Rectal smooth muscle tissue (tissue), 1 donor: ENCODE data around the gene CSK.
A peak's percentile ranks its signal among the peaks of the same experiment; 100 is the strongest.

Experiments used
- H3K27ac ChIP-seq: one replicate; pipeline ENCODE4 v1.7.0; 2013; ENCODE audit warnings: low read depth, low read length, inconsistent platforms
- H3K27me3 ChIP-seq: one replicate; pipeline ENCODE4 v1.7.0; 2013; ENCODE audit warnings: low read length; ENCODE audit not compliant: control insufficient read depth, insufficient read depth
- H3K36me3 ChIP-seq: one replicate; pipeline ENCODE4 v1.7.0; 2013; ENCODE audit warnings: low read length; ENCODE audit not compliant: control insufficient read depth, insufficient read depth
- H3K4me1 ChIP-seq: one replicate; pipeline ENCODE4 v1.7.0; 2013; ENCODE audit warnings: low read length; ENCODE audit not compliant: control insufficient read depth, insufficient read depth
- H3K4me3 ChIP-seq: one replicate; pipeline ENCODE4 v1.7.0; 2013; ENCODE audit warnings: low read length
- H3K9ac ChIP-seq: one replicate; pipeline ENCODE4 v1.7.0; 2013; ENCODE audit warnings: low read length

Gene CSK

DNA sequence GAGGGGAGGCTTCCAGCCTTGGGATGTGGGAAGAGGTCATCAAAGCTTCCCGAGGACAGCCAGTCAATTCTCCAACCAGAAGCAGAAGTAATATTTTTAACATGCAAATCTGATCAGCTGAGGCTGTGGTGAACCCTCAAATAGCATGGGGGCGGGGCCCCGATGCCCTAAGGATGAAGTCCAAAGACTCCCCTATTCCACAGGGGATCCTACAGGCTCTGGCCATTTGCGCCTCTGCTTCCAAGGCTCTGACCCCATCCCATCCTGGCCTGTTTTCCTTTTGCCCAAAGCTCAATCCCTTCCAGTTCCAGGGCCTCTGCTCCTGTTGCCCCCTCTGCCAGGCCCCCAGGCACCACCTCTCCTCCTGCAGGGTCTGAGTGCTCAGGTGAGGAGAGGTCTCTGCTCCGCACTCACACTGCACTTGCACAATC is 6.7 kb upstream of the CSK start:
- Histone ChIP-seq H3K27ac (no peak overlapping the region), H3K36me3 (no peaks in the 10 kb centered on the region)

DNA sequence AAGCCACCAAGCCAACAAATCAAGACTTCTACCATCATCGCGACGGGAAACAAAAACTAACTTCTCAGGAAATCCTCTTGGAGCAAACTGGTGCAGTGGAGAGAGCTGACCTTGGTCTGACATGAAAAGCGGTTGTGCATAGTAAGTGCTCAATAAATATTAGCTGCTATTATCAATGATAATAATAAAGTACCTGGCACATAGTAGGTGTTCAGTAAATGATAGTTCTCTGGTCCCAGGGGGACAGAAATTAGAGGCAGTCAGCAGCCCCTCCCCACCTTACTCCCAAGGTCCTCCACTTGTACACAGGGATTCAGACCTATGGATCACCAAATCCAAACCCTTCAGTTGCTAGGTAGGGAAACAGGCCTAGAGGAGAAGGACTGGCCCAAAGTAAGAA is 6.0 kb upstream of the CSK start:
- no peaks in the 10 kb centered on the region for H3K4me1 ChIP-seq
- H3K27me3 ChIP-seq = no peaks in the 10 kb centered on the region
- no peak overlapping the region for H3K4me3 ChIP-seq
- H3K9ac ChIP-seq = no peak overlapping the region
- no peak overlapping the region for H3K27ac ChIP-seq
- no peaks in the 10 kb centered on the region for H3K36me3 ChIP-seq

More for the DNA sequence above, 6.7 kb upstream of the CSK start:
- H3K4me1 ChIP-seq = no peaks in the 10 kb centered on the region
- no peaks in the 10 kb centered on the region for H3K27me3 ChIP-seq
- H3K4me3 ChIP-seq = no peak overlapping the region
- H3K9ac ChIP-seq = no peak overlapping the region

DNA sequence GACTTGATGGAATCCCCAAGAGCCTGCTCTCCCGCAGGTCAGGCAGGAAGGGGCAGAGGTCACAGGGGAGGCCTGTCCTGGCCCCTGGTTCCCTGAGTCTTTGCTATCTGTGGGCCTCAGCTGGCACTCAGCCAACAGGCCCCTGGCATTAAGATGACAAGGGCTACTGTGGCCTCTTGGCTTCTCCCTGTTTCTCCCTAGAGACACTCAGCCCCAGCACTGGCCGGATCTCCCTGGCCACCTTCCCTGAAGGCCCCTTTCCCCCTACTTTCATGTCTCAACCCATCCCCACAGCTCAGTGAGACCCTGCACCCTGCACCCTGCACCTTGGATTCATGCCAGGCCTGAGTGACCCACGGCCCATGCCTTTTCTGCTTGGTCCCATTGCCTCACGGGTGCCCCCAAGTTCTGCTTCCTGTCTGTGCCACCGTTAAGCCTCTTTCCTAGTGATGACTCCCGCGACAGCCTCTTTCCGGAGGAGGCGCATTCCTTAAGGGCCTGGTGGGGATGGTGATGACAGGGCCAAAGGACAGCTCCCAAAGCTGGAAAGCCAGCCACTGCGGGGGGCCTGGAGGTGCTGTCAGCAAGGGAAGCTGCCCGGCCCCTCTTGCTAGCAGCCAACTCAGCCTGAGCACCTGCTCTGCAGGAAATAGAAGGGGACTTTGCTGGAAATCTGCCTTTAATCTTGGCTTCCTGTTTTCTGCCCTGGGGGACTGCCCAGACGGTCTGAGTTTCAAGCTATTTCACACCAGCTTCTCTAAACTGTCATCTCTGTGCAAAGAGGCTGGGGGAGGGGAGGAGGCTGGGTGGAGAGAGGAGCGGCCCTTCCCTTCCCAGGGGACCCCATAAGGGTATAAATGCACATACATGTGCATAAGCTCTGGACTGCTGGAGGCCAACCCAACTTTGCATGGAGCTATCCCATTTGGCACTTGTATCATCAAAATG is 4.8 kb upstream of the CSK start:
- H3K4me3 ChIP-seq = peak overlapping the region; percentile 5

GRCh38 chr15:74777769-74778598 is 3.9 kb upstream of the CSK start:
- H3K9ac ChIP-seq = no peak overlapping the region

More for the DNA sequence above, 4.8 kb upstream of the CSK start:
- H3K27ac ChIP-seq = no peak overlapping the region
- peak overlapping the region; percentile 2 for H3K9ac ChIP-seq
- H3K27me3 ChIP-seq = no peaks in the 10 kb centered on the region
- H3K4me1 ChIP-seq = peaks cover 5% of the 10 kb centered on the region
- no peaks in the 10 kb centered on the region for H3K36me3 ChIP-seq

DNA sequence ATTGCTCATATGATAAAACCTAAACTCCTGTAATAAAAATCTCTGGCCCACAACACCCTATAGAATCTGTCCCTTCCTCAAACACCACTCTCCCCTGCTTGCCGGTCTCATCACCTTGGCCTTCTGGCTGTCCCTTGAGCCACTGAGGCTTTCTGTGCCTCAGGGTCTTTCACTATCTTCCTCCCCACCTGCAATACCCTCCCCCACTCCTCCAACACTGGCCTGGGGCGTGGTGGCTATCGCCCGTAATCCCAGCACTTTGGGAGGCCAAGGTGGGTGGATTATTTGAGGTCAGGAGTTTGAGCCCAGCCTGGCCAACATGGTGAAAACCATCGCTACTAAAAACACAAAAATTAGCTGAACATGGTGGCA is 3.3 kb upstream of the CSK start:
- H3K27ac ChIP-seq = no peak overlapping the region

More at GRCh38 chr15:74777769-74778598, 3.9 kb upstream of the CSK start:
- H3K36me3 ChIP-seq = no peaks in the 10 kb centered on the region
- peaks cover 9% of the 10 kb centered on the region for H3K4me1 ChIP-seq
- no peak overlapping the region for H3K4me3 ChIP-seq
- H3K27me3 ChIP-seq = no peaks in the 10 kb centered on the region
- H3K27ac ChIP-seq = no peak overlapping the region

DNA sequence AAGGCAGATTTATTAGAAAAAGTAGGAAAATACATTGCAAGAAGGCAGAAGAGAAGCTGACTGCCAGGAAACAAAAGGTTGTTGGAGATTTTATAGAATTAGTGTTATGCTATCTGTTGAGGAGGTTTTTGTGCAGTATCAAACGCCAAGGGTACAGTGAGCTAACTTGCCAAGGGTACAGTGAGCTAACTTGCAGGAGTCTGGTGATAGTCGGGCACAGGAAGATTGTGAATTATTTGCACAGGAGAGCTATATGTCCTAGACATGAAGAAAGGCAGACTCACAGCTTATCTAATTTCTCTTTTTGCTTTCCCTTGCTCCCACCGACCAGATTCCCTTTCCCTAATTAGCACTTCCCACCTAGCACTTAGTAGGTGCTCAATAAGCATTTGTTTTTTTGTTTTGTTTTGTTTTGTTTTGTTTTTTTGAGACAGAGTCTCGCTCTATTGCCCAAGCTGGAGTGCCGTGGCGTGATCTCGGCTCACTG is 2.7 kb upstream of the CSK start:
- no peak overlapping the region for H3K4me3 ChIP-seq
- H3K4me1 ChIP-seq = peaks cover 18% of the 10 kb centered on the region
- no peak overlapping the region for H3K9ac ChIP-seq
- no peak overlapping the region for H3K27ac ChIP-seq
- no peaks in the 10 kb centered on the region for H3K27me3 ChIP-seq
- H3K36me3 ChIP-seq = no peaks in the 10 kb centered on the region

More for the DNA sequence above, 3.3 kb upstream of the CSK start:
- Histone ChIP-seq H3K36me3 (no peaks in the 10 kb centered on the region), H3K27me3 (no peaks in the 10 kb centered on the region), H3K4me3 (no peak overlapping the region), H3K9ac (no peak overlapping the region), H3K4me1 (peaks cover 15% of the 10 kb centered on the region)

DNA sequence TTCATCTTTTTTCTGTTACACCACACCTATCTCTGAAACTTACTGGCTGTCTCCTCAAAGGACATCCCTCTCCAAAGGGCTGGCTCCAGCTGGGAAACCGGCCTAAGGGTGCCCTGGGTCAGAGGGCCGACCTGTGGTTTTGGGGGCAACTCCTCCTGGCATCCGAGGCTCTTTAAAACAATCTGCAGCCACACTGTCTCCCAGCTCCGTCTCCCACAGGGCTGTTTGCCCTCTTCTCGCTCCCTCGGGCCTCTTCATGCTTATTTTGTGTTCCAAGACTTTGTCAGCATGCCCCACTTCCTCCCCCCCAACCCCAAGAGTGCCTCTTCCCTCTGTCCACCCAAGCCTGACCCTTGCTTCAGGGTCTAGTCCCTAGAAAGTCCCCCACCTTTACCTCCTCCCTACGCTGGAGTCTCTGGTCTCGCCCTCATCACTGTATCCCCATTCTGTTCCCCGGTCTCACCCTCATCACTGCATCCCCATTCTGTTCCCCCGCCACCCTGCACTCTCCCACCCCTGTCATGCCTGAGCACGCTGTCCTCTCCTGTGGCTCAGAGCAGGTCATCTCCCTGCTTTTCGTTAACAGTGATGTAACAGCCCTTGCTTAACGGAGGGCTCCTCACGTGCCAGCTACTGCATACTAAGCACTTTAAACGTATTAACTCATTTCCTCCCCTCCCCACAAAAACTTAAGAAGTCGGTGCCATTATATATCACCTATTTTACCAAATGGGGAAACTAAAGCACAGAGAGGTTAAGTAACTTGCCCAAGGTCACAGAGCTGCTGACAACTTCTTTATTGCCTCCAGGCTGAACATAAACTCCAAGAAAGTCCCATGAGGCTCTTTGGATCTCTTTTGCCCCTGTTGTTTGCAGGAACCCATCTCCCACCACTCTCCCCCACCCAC is 1.1 kb upstream of the CSK start:
- H3K9ac ChIP-seq = no peak overlapping the region
- H3K27ac ChIP-seq = no peak overlapping the region
- H3K4me1 ChIP-seq = peaks cover 18% of the 10 kb centered on the region
- peak overlapping the region; percentile 55 for H3K4me3 ChIP-seq
- no peaks in the 10 kb centered on the region for H3K36me3 ChIP-seq
- no peaks in the 10 kb centered on the region for H3K27me3 ChIP-seq

DNA sequence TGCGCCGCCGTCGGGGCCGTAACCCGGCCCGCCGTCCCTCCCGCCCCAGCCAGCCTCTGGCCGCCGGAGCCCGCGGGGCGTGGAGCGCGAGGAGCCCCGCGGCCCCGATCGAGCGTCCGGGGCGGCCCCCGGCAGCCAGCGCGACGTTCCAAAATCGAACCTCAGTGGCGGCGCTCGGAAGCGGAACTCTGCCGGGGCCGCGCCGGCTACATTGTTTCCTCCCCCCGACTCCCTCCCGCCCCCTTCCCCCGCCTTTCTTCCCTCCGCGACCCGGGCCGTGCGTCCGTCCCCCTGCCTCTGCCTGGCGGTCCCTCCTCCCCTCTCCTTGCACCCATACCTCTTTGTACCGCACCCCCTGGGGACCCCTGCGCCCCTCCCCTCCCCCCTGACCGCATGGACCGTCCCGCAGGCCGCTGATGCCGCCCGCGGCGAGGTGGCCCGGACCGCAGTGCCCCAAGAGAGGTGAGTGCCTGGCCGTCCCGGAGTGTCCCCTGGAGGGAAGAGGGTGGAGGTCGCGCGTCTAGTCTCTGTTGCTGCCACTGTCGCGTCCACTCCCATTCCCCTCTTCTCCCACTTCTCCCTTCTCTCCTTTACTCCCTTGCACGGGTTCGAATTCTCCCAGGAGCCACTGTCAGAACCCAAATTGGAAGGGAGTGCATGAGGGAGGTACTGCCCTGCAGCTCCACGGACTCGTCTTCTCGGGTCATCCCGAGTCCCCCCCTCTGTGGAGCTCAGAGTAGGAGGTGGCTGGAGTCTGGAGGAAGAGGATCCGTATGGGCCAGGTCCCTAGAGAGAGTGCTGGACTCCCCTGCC is 585 bp downstream of the CSK start:
- Histone ChIP-seq H3K4me3 (peak overlapping the region; percentile 92), H3K4me1 (peaks cover 22% of the 10 kb centered on the region), H3K27me3 (no peaks in the 10 kb centered on the region), H3K36me3 (no peaks in the 10 kb centered on the region), H3K9ac (peak overlapping the region; percentile 80), H3K27ac (peak overlapping the region; percentile 63)

- Histone ChIP-seq H3K36me3 (no peaks in the 10 kb centered on the region), H3K4me1 (peaks cover 22% of the 10 kb centered on the region), H3K4me3 (peak overlapping the region; percentile 92), H3K9ac (peak overlapping the region; percentile 80), H3K27ac (no peak overlapping the region), H3K27me3 (no peaks in the 10 kb centered on the region)
These were observed 1.4 kb downstream of the CSK start for GRCh38 chr15:74783072-74783807.

DNA sequence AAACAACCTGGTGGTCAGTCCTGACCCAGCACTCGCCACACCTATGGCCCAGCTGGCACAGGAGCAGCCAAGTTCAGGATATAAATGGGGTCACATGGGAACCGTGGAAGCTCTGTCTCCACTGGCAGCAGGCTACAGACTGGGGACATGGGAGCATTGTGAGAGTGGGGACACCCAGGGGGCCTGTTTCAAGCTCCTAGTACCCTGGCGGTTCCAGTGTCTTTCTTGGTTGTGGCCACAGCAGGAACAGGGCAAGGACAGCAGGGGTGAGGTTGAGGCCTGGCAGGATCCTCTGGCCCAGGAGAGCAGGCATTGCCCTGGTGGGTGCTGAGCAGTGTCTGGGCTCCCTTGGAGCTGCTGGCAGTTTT is 1.9 kb downstream of the CSK start:
- Histone ChIP-seq H3K9ac (no peak overlapping the region), H3K4me1 (peaks cover 22% of the 10 kb centered on the region), H3K27me3 (no peaks in the 10 kb centered on the region), H3K27ac (no peak overlapping the region), H3K36me3 (no peaks in the 10 kb centered on the region), H3K4me3 (peak overlapping the region; percentile 92)
